HG02759 (cell line): Measurements from ENCODE around the gene SARS1.
A peak's percentile ranks its signal among the peaks of the same experiment; 100 is the strongest.

Experiments
- ATAC-seq: cut with Tn5 transposase; IDR thresholded peaks from one replicate; pipeline ENCODE4 v1.9.1; 2021; ENCODE audit warnings: mild to moderate bottlenecking, moderate library complexity; ENCODE audit not compliant: unreplicated experiment

The SARS1 gene

DNA sequence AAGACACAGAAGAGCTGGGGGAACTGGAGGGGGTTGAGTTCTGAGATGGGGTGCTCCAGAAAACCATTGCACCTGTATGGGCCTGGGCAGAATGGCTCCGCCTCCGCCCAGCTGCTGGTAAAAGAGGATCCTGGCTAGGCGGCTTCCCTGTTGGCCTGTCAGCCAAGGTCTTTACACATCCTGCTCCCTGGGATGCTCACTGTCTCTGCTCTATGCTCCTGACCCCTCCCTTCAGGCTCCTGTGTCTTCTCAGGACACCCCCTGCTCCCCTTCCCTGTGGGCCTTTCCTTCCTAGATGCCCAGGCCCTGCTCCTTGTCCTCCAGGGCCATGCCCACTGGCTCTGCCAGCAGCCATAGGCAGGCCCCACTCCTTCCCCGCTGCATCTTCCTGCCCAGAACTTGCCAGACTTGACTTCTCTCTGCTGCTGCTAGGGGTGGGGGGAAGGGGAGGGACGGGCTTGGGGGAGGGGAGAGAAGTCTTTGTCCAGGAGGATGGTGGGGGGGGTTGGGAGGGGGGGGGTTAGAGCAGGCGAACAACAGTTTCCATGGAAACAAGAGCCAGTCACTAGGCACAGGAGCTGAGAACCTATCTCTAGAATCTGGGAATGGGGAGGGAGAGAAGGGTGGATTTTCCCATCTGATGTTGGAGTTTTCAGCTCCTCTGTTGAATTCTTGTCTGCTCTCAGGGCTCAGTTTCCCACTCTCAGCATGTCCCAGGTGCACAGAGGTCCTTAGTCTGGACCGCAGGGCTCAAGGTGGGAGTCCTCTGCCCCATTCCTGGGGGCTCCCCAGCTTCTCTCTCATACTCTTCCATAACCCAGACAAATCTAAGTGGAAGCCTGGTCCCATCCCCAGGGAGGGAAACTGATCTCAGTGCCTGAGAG is 46.2 kb downstream of the SARS1 start:
- no peak for ATAC-seq

- ATAC-seq, result no peak
Observed at GRCh38 chr1:109261006-109261405, 47.3 kb downstream of the SARS1 start.

DNA sequence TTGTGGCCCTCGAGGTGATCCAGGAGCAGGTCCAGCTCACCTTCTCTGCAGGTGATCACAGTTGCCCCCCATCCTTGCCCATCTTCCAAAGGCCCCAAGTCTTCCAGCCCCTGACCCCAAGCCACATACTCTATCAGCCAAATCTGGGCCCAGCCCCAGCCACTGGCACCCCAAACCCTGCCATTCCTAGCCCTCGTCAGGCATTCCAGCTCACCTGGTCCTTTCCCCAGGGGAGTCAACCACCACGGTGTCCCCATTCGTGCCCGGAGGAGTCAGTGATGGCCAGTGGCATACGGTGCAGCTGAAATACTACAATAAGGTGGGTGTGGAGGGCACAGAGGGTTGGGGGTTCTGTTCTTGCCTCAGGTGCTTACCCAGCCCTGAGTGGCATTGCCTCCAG is 47.9 kb downstream of the SARS1 start:
- ATAC-seq, result no peak

GRCh38 chr1:109262231-109263055 is 48.7 kb downstream of the SARS1 start:
- ATAC-seq, result no peak

DNA sequence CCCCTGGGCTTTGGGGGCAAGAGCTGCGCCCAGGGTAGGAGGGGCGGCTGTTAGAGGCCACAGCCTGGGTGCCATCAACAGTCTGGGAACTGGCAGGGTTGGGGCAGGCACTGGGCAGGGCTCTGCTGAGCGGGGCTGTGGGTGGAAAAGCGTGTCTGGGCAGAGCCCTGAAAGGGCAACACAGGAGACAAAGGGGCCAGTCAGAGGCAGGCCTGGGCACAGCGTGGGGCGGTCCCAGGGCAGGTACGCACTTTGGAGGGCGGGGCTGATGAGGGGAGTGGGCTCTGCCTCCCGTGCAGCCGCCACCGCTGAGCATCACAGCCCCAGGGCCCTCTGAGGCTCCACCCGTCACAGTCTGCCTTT is 49.5 kb downstream of the SARS1 start:
- ATAC-seq, result peak; percentile 8

GRCh38 chr1:109263597-109264378 is 50.1 kb downstream of the SARS1 start:
- ATAC-seq, result peak; percentile 82

GRCh38 chr1:109264379-109264755 is 50.6 kb downstream of the SARS1 start:
- no peak for ATAC-seq

DNA sequence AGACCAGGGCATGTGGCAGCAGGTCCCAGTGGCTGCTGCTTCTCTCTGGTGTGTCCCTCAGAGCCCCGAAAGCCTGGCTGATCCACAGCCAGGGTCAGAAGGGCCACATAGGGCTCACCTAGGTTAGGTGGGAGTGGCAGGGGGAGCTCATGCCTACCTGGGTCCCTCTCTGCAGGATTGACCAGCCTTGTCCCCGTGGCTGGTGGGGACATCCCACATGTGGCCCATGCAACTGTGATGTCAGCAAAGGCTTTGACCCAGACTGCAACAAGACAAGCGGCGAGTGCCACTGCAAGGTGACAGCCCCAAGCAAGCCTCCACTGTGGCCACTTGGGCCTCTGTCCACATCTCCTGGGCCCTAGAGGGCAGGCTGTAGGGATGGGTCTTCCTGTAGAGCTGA is 51.3 kb downstream of the SARS1 start:
- ATAC-seq, result no peak

DNA sequence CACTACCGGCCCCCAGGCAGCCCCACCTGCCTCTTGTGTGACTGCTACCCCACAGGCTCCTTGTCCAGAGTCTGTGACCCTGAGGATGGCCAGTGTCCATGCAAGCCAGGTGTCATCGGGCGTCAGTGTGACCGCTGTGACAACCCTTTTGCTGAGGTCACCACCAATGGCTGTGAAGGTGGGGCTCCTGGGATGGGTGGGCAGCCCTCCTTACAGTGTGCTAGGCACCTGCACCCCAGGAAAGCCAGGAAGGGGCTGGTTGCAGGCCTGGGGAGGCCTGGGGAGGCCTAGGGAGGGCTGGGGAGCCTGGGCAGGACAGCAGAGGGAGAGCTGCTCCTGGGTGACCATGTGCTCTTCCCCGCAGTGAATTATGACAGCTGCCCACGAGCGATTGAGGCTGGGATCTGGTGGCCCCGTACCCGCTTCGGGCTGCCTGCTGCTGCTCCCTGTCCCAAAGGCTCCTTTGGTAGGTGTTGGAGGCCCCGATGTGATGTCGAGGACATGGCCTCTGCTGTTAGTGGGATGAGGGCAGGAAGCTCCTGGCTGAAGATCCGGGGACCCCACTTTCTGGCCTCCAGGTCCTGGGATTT is 52.1 kb downstream of the SARS1 start:
- ATAC-seq, result no peak

DNA sequence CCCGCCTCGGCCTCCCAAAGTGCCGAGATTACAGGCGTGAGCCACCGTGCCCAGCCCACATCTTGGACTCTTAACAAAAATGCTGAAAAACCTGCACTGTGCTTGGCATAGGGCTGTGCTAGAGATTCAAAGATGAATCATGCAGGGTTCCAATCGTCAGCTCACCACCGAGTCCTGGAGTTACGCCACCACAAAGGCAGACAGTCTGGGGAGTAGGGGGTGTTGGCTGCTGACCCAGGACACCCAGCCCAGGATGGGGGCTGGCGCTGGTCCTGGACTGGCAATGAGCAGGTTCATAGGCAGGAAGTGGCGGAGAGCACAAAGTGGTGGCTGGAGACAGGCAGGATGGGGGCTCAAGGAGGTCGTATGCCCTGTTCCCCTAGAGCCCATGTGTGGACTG is 53.2 kb downstream of the SARS1 start:
- ATAC-seq, result no peak

DNA sequence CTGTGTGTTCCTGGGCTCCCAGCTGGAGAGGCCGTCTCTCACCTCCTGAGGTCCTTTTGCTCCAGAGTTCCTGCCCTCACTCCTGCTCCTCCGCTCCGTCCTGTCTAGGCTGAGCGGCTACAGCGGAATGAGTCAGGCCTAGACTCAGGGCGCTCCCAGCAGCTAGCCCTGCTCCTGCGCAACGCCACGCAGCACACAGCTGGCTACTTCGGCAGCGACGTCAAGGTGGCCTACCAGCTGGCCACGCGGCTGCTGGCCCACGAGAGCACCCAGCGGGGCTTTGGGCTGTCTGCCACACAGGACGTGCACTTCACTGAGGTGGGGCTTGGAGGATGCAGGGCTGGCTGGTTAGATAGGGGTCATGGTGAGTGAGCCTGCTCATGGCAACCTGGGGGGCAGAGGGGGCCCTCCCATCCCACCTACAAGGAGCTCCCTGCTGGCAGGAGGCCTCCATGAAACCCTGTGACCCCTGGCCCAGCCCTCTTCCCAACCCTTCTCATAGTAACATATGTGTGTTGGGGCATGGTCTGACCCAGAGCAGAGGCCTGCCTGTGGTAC is 54.1 kb downstream of the SARS1 start:
- no peak for ATAC-seq

DNA sequence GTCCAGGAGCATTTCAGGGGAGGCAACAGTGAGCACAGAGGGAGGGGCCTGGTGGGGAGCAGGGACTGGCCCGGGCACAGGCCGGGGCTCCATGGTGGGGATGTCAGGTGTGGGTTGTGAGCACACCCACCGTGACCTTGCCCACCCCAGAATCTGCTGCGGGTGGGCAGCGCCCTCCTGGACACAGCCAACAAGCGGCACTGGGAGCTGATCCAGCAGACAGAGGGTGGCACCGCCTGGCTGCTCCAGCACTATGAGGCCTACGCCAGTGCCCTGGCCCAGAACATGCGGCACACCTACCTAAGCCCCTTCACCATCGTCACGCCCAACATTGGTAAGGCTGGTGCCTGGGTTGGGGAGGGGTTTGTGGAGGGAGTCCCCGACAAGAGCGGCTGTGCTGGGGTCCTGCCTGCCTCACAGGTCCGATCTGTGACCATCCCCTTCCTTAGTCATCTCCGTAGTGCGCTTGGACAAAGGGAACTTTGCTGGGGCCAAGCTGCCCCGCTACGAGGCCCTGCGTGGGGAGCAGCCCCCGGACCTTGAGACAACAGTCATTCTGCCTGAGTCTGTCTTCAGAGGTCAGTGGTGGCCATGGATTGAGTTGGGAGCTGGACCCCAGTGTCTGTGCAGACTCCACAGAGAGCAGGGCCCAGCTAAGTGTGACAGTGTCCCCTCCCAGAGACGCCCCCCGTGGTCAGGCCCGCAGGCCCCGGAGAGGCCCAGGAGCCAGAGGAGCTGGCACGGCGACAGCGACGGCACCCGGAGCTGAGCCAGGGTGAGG is 54.9 kb downstream of the SARS1 start:
- ATAC-seq, result no peak

GRCh38 chr1:109269212-109269980 is 55.7 kb downstream of the SARS1 start:
- no peak for ATAC-seq

- ATAC-seq, result no peak
Observed at GRCh38 chr1:109269981-109270622, 56.4 kb downstream of the SARS1 start.

DNA sequence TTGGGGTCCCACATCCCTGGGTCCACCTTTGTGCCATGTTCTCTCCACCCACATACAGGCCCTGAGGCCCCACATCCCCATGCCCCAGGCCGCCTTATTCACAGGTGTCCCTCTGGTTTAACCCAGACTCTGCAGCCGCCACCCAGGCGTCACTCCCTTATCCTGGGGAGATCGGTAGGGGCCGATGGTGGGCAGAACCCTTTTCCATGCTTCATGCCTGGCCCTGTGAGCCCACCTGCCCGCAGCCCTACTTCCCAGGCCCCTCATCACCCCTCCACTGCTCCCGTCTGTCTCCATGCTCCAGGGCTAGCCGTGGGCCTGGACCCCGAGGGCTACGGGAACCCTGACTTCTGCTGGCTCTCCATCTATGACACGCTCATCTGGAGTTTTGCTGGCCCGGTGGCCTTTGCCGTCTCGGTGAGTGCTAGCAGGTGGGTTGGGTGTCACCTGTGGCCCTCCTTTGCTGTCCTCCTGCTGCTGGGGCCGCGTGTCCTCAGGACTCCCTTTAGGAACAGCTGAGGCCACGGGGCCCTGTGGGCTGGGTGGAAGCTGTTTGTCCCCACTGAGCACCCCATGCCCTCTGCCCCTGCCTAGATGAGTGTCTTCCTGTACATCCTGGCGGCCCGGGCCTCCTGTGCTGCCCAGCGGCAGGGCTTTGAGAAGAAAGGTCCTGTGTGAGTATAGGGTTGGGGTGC is 57.1 kb downstream of the SARS1 start:
- ATAC-seq, result no peak

- no peak for ATAC-seq
Observed at GRCh38 chr1:109271458-109271857, 57.7 kb downstream of the SARS1 start.

DNA sequence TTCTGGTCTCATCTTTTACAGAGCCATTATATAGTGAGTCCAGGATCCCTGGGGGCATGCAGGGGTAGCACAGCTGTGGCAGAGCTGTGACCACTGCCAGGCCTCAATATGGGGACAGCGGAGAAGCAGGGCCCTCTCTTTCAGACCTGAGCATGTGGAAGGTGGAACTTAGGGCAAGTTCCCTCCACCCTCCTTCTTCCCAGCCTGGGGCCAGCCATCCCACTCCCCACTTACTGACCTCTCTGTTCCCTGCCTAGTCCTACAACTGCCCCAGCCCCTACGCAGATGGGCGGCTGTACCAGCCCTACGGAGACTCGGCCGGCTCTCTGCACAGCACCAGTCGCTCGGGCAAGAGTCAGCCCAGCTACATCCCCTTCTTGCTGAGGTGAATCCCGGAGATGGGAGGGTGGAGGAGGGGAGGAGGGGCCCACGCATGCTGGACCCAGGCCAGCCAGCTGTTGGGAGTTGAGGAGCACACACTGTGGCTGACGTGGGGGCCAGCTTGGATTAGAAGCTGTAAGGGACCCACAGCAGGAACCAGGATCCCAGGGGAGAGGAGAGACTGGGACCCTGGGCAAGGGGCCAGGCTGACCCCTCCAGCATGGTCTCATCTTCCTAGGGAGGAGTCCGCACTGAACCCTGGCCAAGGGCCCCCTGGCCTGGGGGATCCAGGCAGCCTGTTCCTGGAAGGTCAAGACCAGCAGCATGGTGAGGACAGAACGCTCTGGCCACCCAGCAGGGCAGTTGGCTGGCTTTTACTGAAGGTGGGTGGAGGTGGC is 58.5 kb downstream of the SARS1 start:
- no peak for ATAC-seq
